OCI-LY3 (cell line): ENCODE measurements around the gene TAOK2.

Experiments
- H2AFZ ChIP-seq: fragments of 200-600, 300-600 bp; shearing (Covaris generic); 2 replicates; pipeline ENCODE4 v1.6.0; 2014; ENCODE audit warnings: antibody characterized with exemption, low read depth, low read length
- H3K27ac ChIP-seq: fragments of 200-600, 300-600 bp; sonication (generic); 2 replicates; pipeline ENCODE4 v1.5.1; 2014; ENCODE audit warnings: mild to moderate bottlenecking, low read length, moderate library complexity, mixed read lengths
- H3K27me3 ChIP-seq: fragments of 200-600, 300-600 bp; sonication (generic); 2 replicates; pipeline ENCODE4 v1.6.1; 2014; ENCODE audit warnings: low read depth, low read length, mixed read lengths
- H3K36me3 ChIP-seq: fragments of 200-600, 300-600 bp; sonication (generic); replicated peaks from 2 replicates; pipeline ENCODE3; 2014; ENCODE audit warnings: low read depth, low read length, mixed read lengths
- H3K4me1 ChIP-seq: fragments of 300-600, 200-600 bp; sonication (generic); 2 replicates; pipeline ENCODE4 v1.6.1; 2014; ENCODE audit warnings: low read length, mixed read lengths
- H3K4me2 ChIP-seq: fragments of 200-600, 300-600 bp; sonication (generic); 2 replicates; pipeline ENCODE4 v1.6.1; 2014; ENCODE audit warnings: low read length, mixed read lengths
- H3K4me3 ChIP-seq: fragments of 300-600, 200-600 bp; sonication (generic); 2 replicates; pipeline ENCODE4 v1.5.1; 2014; ENCODE audit warnings: antibody characterized with exemption, mild to moderate bottlenecking, low read length, moderate library complexity
- H3K79me2 ChIP-seq: fragments of 300-600, 200-600 bp; shearing (Covaris generic); 2 replicates; pipeline ENCODE4 v1.6.1; 2014; ENCODE audit warnings: mild to moderate bottlenecking, low read length, mixed read lengths
- H3K9ac ChIP-seq: fragments of 300-600, 200-600 bp; shearing (Covaris generic); 2 replicates; pipeline ENCODE4 v1.6.0; 2014; ENCODE audit warnings: mild to moderate bottlenecking, low read length, moderate library complexity
- H3K9me3 ChIP-seq: fragments of 200-600, 300-600 bp; shearing (Covaris generic); 2 replicates; pipeline ENCODE4 v1.6.1; 2014; ENCODE audit warnings: low read length, mixed read lengths; ENCODE audit not compliant: insufficient read depth
- H4K20me1 ChIP-seq: fragments of 200-600, 300-600 bp; sonication (generic); 2 replicates; pipeline ENCODE4 v1.6.1; 2016; ENCODE audit warnings: low read length, mixed read lengths; ENCODE audit not compliant: insufficient read depth
- EZH2phosphoT487 ChIP-seq: fragments of 200-600 bp; shearing (Covaris generic); IDR thresholded peaks from 2 replicates; pipeline ENCODE4 v1.6.1; 2018; ENCODE audit warnings: antibody characterized with exemption, mixed run types, low read depth
- TF ChIP-seq, protein P1 (sequence below): fragments of 200-600, 300-600 bp; sonication (generic); IDR thresholded peaks from 2 replicates; pipeline ENCODE4 v1.5.1; 2014; ENCODE audit warnings: antibody characterized with exemption, low read length, low read depth

TAOK2 gene

DNA sequence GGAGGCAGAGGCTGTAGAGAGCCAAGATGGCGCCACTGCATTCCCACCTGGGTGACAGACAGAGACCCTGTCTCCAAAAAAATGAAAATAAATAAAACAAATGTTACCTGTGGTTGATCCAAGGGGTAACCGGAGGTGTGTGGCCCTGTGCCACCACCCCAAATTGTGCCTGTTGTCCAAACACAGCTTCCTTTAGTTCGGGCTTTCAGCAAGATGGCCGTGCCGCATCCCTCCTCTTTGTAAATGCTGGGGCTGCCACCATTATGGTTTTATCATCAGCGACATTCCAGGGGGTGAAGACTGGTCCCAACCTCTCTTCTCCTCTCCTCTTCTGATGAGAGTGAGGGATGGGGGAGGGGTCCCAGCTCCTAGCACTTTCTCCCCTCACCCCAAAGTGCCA is 49.2 kb downstream of the TAOK2 start, which contains the start of gene C16orf92:
Gene C16orf92 (plus strand): TSS at position 312 of the 400 bp plus-strand sequence. CDS start 143 bp downstream, outside the sequence.
- Histone ChIP-seq H3K4me3 (no peak within 1 kb of the TSS), H3K27me3 (peaks cover 19% of the 10 kb centered on the region; the same call in 1 of the 2 replicates), H3K4me2 (no peak within 1 kb of the TSS), H3K79me2 (no peaks in the 10 kb centered on the region), H3K36me3 (no peaks in the 10 kb centered on the region), H3K9ac (no peak within 1 kb of the TSS), H3K27ac (no peak within 1 kb of the TSS), H3K9me3 (no peaks in the 10 kb centered on the region), H4K20me1 (no peaks in the 10 kb centered on the region), H3K4me1 (peaks cover 9% of the 10 kb centered on the region), H2AFZ (no peak within 1 kb of the TSS)
- TF ChIP-seq EZH2phosphoT487, result no peak
- TF ChIP-seq, protein P1, sequence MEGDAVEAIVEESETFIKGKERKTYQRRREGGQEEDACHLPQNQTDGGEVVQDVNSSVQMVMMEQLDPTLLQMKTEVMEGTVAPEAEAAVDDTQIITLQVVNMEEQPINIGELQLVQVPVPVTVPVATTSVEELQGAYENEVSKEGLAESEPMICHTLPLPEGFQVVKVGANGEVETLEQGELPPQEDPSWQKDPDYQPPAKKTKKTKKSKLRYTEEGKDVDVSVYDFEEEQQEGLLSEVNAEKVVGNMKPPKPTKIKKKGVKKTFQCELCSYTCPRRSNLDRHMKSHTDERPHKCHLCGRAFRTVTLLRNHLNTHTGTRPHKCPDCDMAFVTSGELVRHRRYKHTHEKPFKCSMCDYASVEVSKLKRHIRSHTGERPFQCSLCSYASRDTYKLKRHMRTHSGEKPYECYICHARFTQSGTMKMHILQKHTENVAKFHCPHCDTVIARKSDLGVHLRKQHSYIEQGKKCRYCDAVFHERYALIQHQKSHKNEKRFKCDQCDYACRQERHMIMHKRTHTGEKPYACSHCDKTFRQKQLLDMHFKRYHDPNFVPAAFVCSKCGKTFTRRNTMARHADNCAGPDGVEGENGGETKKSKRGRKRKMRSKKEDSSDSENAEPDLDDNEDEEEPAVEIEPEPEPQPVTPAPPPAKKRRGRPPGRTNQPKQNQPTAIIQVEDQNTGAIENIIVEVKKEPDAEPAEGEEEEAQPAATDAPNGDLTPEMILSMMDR, result no peak

- Histone ChIP-seq H2AFZ (no peak overlapping the region), H4K20me1 (no peaks in the 10 kb centered on the region), H3K9me3 (no peaks in the 10 kb centered on the region), H3K9ac (no peak overlapping the region), H3K27me3 (peaks cover 19% of the 10 kb centered on the region; the same call in 1 of the 2 replicates), H3K79me2 (no peaks in the 10 kb centered on the region), H3K36me3 (no peaks in the 10 kb centered on the region), H3K4me3 (no peak overlapping the region), H3K4me2 (no peak overlapping the region), H3K27ac (no peak overlapping the region), H3K4me1 (peaks cover 9% of the 10 kb centered on the region)
- TF ChIP-seq, protein P1, result no peak
- no peak for TF ChIP-seq EZH2phosphoT487
Measured at GRCh38 chr16:30023586-30023985, 49.9 kb downstream of the TAOK2 start.

GRCh38 chr16:30024451-30024850 is 50.8 kb downstream of the TAOK2 start:
- H3K27me3 ChIP-seq, result peaks cover 19% of the 10 kb centered on the region; the same call in 1 of the 2 replicates
- H3K4me2 ChIP-seq, result no peak overlapping the region
- H3K27ac ChIP-seq, result no peak overlapping the region
- TF ChIP-seq, protein P1, result no peak
- TF ChIP-seq EZH2phosphoT487, result no peak
- no peaks in the 10 kb centered on the region for H3K9me3 ChIP-seq
- no peak overlapping the region for H3K9ac ChIP-seq
- peaks cover 9% of the 10 kb centered on the region for H3K4me1 ChIP-seq
- no peaks in the 10 kb centered on the region for H4K20me1 ChIP-seq
- no peak overlapping the region for H2AFZ ChIP-seq
- no peaks in the 10 kb centered on the region for H3K79me2 ChIP-seq
- no peak overlapping the region for H3K4me3 ChIP-seq
- H3K36me3 ChIP-seq, result no peaks in the 10 kb centered on the region

DNA sequence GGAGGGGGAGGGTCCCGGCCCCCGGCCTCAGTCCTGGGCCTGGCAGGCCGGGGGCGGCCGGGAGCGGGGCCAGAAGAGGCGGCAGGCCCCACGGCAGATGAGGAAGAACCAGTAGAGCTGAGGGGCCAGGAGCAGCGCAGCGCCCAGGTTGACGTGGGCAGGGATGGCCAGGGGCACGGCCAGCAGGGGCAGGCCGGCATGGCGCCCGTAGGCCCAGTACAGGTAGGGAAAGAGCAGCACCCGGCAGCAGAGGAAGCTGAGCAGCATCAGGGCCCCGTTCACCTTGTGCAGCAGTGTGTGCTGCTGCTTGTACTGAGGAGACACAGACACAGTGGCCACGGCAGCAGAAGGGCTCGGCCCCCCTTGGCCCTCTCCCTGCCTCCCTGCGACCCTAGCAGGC is 51.5 kb downstream of the TAOK2 start:
- Histone ChIP-seq H3K27me3 (peaks cover 19% of the 10 kb centered on the region; the same call in 1 of the 2 replicates), H3K9ac (no peak overlapping the region), H3K9me3 (no peaks in the 10 kb centered on the region), H3K4me3 (no peak overlapping the region), H3K4me1 (peaks cover 9% of the 10 kb centered on the region), H3K4me2 (no peak overlapping the region), H3K27ac (no peak overlapping the region), H4K20me1 (no peaks in the 10 kb centered on the region), H3K79me2 (no peaks in the 10 kb centered on the region), H2AFZ (no peak overlapping the region), H3K36me3 (no peaks in the 10 kb centered on the region)
- no peak for TF ChIP-seq EZH2phosphoT487
- TF ChIP-seq, protein P1, result no peak
